GM18499 (cell line): ENCODE measurements around the gene PPAT.
A peak's percentile ranks its signal among the peaks of the same experiment; 100 is the strongest.
"Not testable (repeated sequence)": the region's sequence is repeated elsewhere in the genome, so short reads cannot be mapped to it uniquely, and the experiment has no call there.

ENCODE experiments used
- ATAC-seq: cut with Tn5 transposase; IDR thresholded peaks from one replicate; pipeline ENCODE4 v1.9.1; 2021; ENCODE audit warnings: moderate number of reproducible peaks; ENCODE audit not compliant: insufficient read depth, unreplicated experiment

Gene PPAT

GRCh38 chr4:56435140-56435926 is at the start of gene PPAT:
Gene PPAT, minus strand, starts transcription at chr4:56435615. Its CDS starts 138 bp downstream, at chr4:56435477.
- ATAC-seq = peak; percentile 50

- ATAC-seq = no peak
Observed at GRCh38 chr4:56480691-56481090, 45.3 kb upstream of the PPAT start.

GRCh38 chr4:56477192-56477702 is 41.8 kb upstream of the PPAT start:
- ATAC-seq = no peak

- ATAC-seq = no peak
Observed at GRCh38 chr4:56475917-56476316, 40.5 kb upstream of the PPAT start.

GRCh38 chr4:56469489-56470210 is 34.2 kb upstream of the PPAT start:
- ATAC-seq = no peak

GRCh38 chr4:56468097-56468422 is 32.6 kb upstream of the PPAT start:
- ATAC-seq = peak; percentile 36

- ATAC-seq = peak; percentile 76
Observed at GRCh38 chr4:56467284-56468096, 32.1 kb upstream of the PPAT start, which contains the start of gene SRP72. Gene SRP72, plus strand, starts transcription at chr4:56467617. Its CDS starts 19 bp downstream, at chr4:56467636.

GRCh38 chr4:56466910-56467283 is 31.5 kb upstream of the PPAT start:
- ATAC-seq = no peak

- not testable (repeated sequence) for ATAC-seq
Observed at GRCh38 chr4:56466296-56466761, 30.9 kb upstream of the PPAT start.

- no peak for ATAC-seq
Observed at GRCh38 chr4:56465599-56466295, 30.3 kb upstream of the PPAT start.

GRCh38 chr4:56464581-56464980 is 29.2 kb upstream of the PPAT start:
- no peak for ATAC-seq

- ATAC-seq = no peak
Observed at GRCh38 chr4:56463711-56464110, 28.3 kb upstream of the PPAT start.

- no peak for ATAC-seq
Observed at GRCh38 chr4:56462157-56462556, 26.7 kb upstream of the PPAT start.

GRCh38 chr4:56460085-56460484 is 24.7 kb upstream of the PPAT start:
- no peak for ATAC-seq

GRCh38 chr4:56450342-56450741 is 14.9 kb upstream of the PPAT start:
- no peak for ATAC-seq

GRCh38 chr4:56449475-56449874 is 14.1 kb upstream of the PPAT start:
- not testable (repeated sequence) for ATAC-seq

GRCh38 chr4:56448301-56448700 is 12.9 kb upstream of the PPAT start:
- ATAC-seq = no peak

- ATAC-seq = no peak
Observed at GRCh38 chr4:56445699-56446098, 10.3 kb upstream of the PPAT start.

GRCh38 chr4:56444719-56445118 is 9.3 kb upstream of the PPAT start:
- no peak for ATAC-seq

GRCh38 chr4:56440983-56441382 is 5.6 kb upstream of the PPAT start:
- ATAC-seq = no peak
